Measurements from ENCODE around the gene SYT13.

SYT13 gene, protein sequence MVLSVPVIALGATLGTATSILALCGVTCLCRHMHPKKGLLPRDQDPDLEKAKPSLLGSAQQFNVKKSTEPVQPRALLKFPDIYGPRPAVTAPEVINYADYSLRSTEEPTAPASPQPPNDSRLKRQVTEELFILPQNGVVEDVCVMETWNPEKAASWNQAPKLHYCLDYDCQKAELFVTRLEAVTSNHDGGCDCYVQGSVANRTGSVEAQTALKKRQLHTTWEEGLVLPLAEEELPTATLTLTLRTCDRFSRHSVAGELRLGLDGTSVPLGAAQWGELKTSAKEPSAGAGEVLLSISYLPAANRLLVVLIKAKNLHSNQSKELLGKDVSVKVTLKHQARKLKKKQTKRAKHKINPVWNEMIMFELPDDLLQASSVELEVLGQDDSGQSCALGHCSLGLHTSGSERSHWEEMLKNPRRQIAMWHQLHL

GRCh38 chr11:45285930-45286632 lies at the start of gene SYT13:
Gene SYT13, minus strand, starts transcription at chr11:45286341. Its CDS starts 134 bp downstream, at chr11:45286207.
- no peak for DNase-seq (ENCODE audit: low read depth)

DNA sequence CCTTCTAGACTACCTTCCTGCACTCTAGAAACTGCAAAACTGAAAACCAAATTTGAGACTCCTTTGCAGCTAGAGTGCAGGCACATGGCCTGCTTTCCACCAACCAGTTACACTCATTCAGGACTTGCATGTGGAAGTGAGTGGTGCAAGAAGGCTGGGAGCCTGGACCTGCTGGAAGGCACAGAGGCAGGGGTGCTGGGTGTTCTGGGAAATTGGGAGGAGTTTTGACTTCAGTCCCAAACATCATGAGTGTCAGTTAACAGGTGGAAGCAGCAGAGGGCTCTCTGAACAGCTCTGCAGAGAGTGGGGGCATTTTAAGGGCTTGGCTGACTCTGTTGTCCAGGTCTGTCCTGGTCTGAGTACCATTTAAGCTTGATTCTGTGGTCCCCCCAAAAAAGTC lies 49.3 kb upstream of the SYT13 start:
- no peak for DNase-seq (ENCODE audit: low read depth)

GRCh38 chr11:45334836-45335235 lies 48.7 kb upstream of the SYT13 start:
- no peak for DNase-seq (ENCODE audit: low read depth)

GRCh38 chr11:45334410-45334809 lies 48.3 kb upstream of the SYT13 start:
- DNase-seq (ENCODE audit: low read depth): no peak

DNA sequence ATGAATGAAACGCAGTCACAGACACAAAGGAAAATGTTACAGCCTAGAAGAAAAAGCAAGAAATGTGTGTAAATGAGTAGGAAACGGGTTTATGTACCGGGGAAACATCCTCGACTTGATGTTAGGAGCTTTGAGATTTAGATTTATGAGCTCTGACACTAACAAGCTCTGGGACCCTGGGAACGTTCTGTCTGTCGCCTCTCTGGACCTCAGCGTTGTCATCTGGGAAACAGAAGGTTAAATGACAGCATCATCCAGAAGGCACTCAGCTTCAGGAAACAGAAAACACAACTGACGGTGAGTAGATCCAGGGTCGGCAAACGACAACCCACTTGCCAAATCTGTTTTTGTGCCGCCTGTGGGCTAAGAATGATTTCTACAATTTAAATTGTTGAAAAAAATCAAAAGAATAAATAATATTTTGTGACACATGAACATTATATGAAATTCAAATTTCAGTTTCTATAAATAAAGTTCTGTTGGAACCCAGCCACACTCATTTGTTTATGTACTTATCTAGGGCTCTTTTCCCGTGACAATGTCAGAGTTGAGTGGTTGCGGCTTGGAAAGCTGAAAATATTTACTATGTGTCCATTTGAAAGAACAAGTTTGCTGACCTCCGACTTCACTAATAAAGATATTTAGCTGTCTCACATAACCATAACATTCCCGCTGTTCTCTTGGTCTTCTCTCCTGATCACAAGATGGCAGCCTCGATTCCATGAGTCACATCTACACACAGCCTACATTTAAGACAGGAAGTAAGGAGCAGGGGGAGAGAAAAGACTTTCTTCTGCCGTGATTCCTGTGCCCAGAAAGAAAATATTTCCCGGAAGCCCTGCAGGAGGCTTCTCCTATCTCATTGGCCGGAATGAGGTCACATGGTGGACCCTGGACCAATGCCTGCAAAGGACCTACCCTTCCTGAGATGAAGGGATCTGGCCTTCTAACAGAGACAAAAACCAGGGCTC lies 47.1 kb upstream of the SYT13 start:
- DNase-seq (ENCODE audit: low read depth): no peak

DNA sequence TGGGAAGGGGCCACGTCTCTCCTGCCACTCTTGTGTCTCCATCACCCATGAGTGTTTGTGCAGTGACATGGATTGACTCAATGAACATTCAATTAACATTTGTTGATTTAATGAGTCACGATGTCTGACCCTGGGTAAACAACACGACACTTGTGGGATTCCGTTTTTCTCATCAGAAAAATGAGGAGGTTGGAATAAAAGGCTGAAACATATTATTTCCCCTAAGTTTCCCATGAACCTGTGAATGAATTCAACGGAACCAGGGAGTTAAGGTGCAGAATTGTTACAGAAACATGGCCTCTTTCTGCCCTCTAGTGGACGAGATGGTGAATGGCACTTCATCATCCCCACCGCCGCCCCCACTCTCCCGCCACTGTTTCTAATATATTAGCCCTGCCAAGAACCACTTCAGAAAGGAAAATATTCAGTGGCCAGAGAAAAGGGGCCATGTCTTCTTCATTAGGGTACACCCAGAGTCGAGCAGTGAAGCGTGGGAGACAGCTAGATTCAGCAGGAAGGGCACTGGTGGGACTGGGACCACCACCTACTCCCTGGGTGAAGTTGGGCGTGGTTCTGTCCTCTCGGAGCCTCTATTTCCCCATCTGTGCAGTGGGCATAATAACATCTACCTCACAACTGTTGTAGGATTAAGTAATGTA lies 46.3 kb upstream of the SYT13 start:
- no peak for DNase-seq (ENCODE audit: low read depth)

- DNase-seq (ENCODE audit: low read depth): no peak
Observed at GRCh38 chr11:45331839-45332238, 45.7 kb upstream of the SYT13 start.

DNA sequence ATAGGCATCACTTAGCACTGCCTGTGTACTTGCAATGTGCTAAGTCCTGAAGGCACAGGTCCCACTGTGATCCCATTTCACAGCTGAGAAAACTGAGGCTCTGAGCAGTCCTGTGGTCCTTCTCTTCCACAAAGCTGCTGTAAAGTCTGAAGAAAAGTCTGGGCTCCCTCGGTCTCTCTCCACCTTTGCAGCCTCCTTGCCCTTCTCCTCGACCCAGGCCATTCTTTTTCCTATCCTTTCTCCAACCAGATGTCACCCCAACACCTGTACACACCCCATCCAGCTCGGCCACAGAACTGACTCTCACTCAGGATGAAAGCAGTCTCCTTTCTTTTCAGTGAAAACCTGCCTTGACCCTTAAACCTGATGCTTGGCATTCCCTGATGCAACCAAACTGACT lies 42.6 kb upstream of the SYT13 start:
- no peak for DNase-seq (ENCODE audit: low read depth)

DNA sequence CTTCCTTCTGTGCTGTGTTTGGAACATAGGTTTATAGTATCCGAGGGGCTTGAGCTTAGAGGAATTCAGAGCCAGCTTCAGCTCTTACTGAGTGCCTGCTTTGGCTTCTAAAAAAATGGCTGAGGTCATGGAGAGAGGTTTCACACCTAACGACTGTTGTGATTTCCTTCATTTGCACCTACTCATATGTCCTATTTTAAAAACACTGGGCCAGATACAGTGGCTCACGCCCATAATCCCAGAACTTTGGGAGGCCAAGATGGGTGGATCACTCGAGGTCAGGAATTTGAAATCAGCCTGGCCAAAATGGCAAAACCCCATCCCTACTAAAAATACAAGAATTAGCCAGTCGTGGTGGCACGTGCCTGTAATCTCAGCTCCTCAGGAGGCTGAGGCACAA lies 38.3 kb upstream of the SYT13 start:
- DNase-seq (ENCODE audit: low read depth): no peak

- no peak for DNase-seq (ENCODE audit: low read depth)
Observed at GRCh38 chr11:45323601-45324249, 37.6 kb upstream of the SYT13 start.

GRCh38 chr11:45322891-45323600 lies 36.9 kb upstream of the SYT13 start:
- no peak for DNase-seq (ENCODE audit: low read depth)

- no peak for DNase-seq (ENCODE audit: low read depth)
Observed at GRCh38 chr11:45322111-45322705, 36.1 kb upstream of the SYT13 start.

DNA sequence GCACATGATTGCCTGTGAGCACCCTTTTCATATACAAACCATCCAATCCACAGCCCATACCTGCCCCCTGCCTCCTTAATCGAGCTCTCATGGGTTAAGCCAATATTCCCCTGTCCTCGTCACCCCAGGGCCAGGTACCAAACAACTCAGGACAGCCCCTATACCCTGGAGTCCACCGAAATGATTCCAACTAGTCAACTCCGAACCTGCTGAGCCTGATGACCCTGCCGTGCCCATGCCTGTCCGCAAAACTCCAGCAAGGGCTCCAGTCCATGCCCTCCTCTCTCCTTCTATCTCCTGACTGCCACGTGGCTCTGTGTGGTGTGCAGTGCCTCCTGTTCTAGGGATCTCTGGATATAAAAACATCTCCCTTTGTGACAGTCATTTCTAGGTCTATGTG lies 35.5 kb upstream of the SYT13 start:
- no peak for DNase-seq (ENCODE audit: low read depth)

GRCh38 chr11:45321031-45321595 lies 35.0 kb upstream of the SYT13 start:
- no peak for DNase-seq (ENCODE audit: low read depth)

DNA sequence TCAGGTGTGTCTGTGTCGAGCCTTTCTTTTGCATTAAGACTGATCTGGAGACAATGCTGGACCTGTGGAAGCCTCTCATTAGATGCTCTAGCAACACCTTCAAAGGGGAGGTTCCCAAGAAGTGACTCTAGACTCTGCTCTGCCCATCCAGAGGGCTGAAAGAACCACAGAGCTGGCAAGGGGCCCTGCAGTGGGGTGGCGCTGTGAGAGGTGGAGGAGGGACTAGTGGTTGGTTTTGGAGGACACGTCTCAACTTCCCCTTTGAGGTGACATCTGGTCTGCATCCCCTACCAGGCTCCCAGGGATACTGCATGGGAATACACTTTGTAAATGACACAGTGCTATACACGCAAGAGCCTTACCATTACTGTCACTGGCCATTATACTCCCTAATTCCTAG lies 34.2 kb upstream of the SYT13 start:
- no peak for DNase-seq (ENCODE audit: low read depth)

DNA sequence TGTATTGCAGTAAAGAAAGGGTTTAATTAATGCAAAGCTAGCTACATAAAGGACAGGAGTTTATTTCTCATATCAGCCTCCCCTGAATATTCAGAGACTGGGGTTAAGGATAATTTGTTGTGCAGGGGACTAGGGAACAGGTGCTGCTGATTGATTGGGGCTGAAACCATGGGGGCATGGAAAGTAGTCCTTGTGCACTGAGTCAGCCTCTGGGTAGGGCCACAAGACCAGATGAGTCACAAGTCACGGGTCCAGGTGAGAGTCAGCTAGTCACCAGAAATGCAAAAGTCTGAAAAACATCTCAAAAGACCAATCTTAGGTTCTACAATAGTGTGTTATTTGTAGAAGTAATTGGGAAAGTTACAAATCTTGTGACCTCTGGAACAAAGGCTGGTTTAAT lies 32.9 kb upstream of the SYT13 start:
- DNase-seq (ENCODE audit: low read depth): no peak

- no peak for DNase-seq (ENCODE audit: low read depth)
Observed at GRCh38 chr11:45318516-45318915, 32.4 kb upstream of the SYT13 start.

- DNase-seq (ENCODE audit: low read depth): no peak
Observed at GRCh38 chr11:45316258-45316657, 30.1 kb upstream of the SYT13 start.

- no peak for DNase-seq (ENCODE audit: low read depth)
Observed at GRCh38 chr11:45314900-45315299, 28.8 kb upstream of the SYT13 start.
